ENCODE data around the gene NDUFB7. TPM values are rescaled to one million over a fixed set of nuclear protein-coding genes. Genes with fewer than 3 reads are reported as not detected.

NDUFB7 gene
- total and polyA plus RNA-seq, 2 of the 8 experiments (the other 6 are each of a cell fraction or from before 2014, with no cell fraction given) = 151 to 740 TPM

MicroRNAs within 50 kb of the gene (microRNA counts, 767-probe panel; counts per million panel counts)
- 879 counts per million, percentile 95 among the panel's probes with 10 or more counts for microRNA hsa-miR-639

Small RNA genes lying within 50 kb of the gene (microRNA-seq; reads per million reads assigned to microRNA genes)
- gene MIR639 (ENCODE audit: borderline microRNAs expressed in 2 of 2, borderline number of aligned reads in 2 of 2, borderline replicate concordance in 1 of 2) = 0 to 0.20 reads per million in 2 experiments

Small RNA genes lying within 50 kb of the gene (small RNA-seq; reads per million reads assigned to genes)
- gene RN7SL842P (ENCODE audit: insufficient read depth) = not detected

Other genes starting within 250 kb of the NDUFB7 start
- 3.0 and 3.6 TPM in 2 replicates for gene ADGRE5, start 190.6 kb downstream of the NDUFB7 start, total RNA-seq (2021; fragmentation: NEBNext Ultra II Directional; extraction: Animal tissue kit (Norgen Biotek cat#: 25700))
- 1.6 and 2.3 TPM in 2 replicates for gene ADGRE5, start 190.6 kb downstream of the NDUFB7 start, polyA plus RNA-seq (2011; rRNA removed)
- 124 and 139 TPM in 2 replicates for gene DDX39A, start 152.7 kb downstream of the NDUFB7 start, total RNA-seq (2021; fragmentation: NEBNext Ultra II Directional; extraction: Animal tissue kit (Norgen Biotek cat#: 25700))
- gene DDX39A, start 152.7 kb downstream of the NDUFB7 start, polyA plus RNA-seq (2011; rRNA removed) = 139 and 161 TPM in 2 replicates
- 161 and 162 TPM in 2 replicates for gene PKN1, start 138.8 kb downstream of the NDUFB7 start, total RNA-seq (2021; fragmentation: NEBNext Ultra II Directional; extraction: Animal tissue kit (Norgen Biotek cat#: 25700))
- 65.2 and 109 TPM in 2 replicates for gene PKN1, start 138.8 kb downstream of the NDUFB7 start, polyA plus RNA-seq (2011; rRNA removed)
- 0.38 and 0.41 TPM in 2 replicates for gene PTGER1, start 96.7 kb downstream of the NDUFB7 start, total RNA-seq (2021; fragmentation: NEBNext Ultra II Directional; extraction: Animal tissue kit (Norgen Biotek cat#: 25700))
- 0.20 and 0.30 TPM in 2 replicates for gene PTGER1, start 96.7 kb downstream of the NDUFB7 start, polyA plus RNA-seq (2011; rRNA removed)
- 65.6 and 68.3 TPM in 2 replicates for gene GIPC1, start 75.9 kb downstream of the NDUFB7 start, total RNA-seq (2021; fragmentation: NEBNext Ultra II Directional; extraction: Animal tissue kit (Norgen Biotek cat#: 25700))
- 72.0 and 100 TPM in 2 replicates for gene GIPC1, start 75.9 kb downstream of the NDUFB7 start, polyA plus RNA-seq (2011; rRNA removed)
- gene DNAJB1, start 53.7 kb downstream of the NDUFB7 start, total RNA-seq (2021; fragmentation: NEBNext Ultra II Directional; extraction: Animal tissue kit (Norgen Biotek cat#: 25700)) = 62.6 and 62.9 TPM in 2 replicates
- gene DNAJB1, start 53.7 kb downstream of the NDUFB7 start, polyA plus RNA-seq (2011; rRNA removed) = 51.7 and 64.3 TPM in 2 replicates
- 172 and 179 TPM in 2 replicates for gene TECR, start 42.5 kb downstream of the NDUFB7 start, total RNA-seq (2021; fragmentation: NEBNext Ultra II Directional; extraction: Animal tissue kit (Norgen Biotek cat#: 25700))
- gene TECR, start 42.5 kb downstream of the NDUFB7 start, polyA plus RNA-seq (2011; rRNA removed) = 405 and 439 TPM in 2 replicates
- gene CLEC17A, start 11.0 kb upstream of the NDUFB7 start, total RNA-seq (2021; fragmentation: NEBNext Ultra II Directional; extraction: Animal tissue kit (Norgen Biotek cat#: 25700)) = not detected in 2 replicates
- not detected in 2 replicates for gene CLEC17A, start 11.0 kb upstream of the NDUFB7 start, polyA plus RNA-seq (2011; rRNA removed)
- not detected in 2 replicates for gene ADGRE3, start 102.8 kb upstream of the NDUFB7 start, total RNA-seq (2021; fragmentation: NEBNext Ultra II Directional; extraction: Animal tissue kit (Norgen Biotek cat#: 25700))
- not detected in 2 replicates for gene ADGRE3, start 102.8 kb upstream of the NDUFB7 start, polyA plus RNA-seq (2011; rRNA removed)
- 7.3 and 7.5 TPM in 2 replicates for gene ZNF333, start 118.0 kb upstream of the NDUFB7 start, total RNA-seq (2021; fragmentation: NEBNext Ultra II Directional; extraction: Animal tissue kit (Norgen Biotek cat#: 25700))
- 7.9 and 8.4 TPM in 2 replicates for gene ZNF333, start 118.0 kb upstream of the NDUFB7 start, polyA plus RNA-seq (2011; rRNA removed)
- gene ADGRE2, start 206.5 kb upstream of the NDUFB7 start, total RNA-seq (2021; fragmentation: NEBNext Ultra II Directional; extraction: Animal tissue kit (Norgen Biotek cat#: 25700)) = 3.2 and 4.5 TPM in 2 replicates
- 2.0 and 3.7 TPM in 2 replicates for gene ADGRE2, start 206.5 kb upstream of the NDUFB7 start, polyA plus RNA-seq (2011; rRNA removed)

Measured in H1 (cell line).